ENCODE data around the gene DTNBP1.
"Not testable (repeated sequence)": the region's sequence is repeated elsewhere in the genome, so short reads cannot be mapped to it uniquely, and the experiment has no call there.

The DTNBP1 gene

GRCh38 chr6:15662326-15663129 lies at the start of gene DTNBP1:
Gene DTNBP1, minus strand, starts transcription at chr6:15663028. Its CDS starts 159 bp downstream, at chr6:15662869.
- DNase-seq = peak; percentile 83

GRCh38 chr6:15709651-15710269 lies 46.9 kb upstream of the DTNBP1 start:
- no peak for DNase-seq

GRCh38 chr6:15708231-15708630 lies 45.4 kb upstream of the DTNBP1 start:
- no peak for DNase-seq

- DNase-seq = no peak
Observed at GRCh38 chr6:15705981-15706380, 43.2 kb upstream of the DTNBP1 start.

GRCh38 chr6:15698471-15698870 lies 35.6 kb upstream of the DTNBP1 start:
- DNase-seq = peak; percentile 82

GRCh38 chr6:15697895-15698294 lies 35.1 kb upstream of the DTNBP1 start:
- no peak for DNase-seq

GRCh38 chr6:15691250-15691869 lies 28.5 kb upstream of the DTNBP1 start:
- peak; percentile 95 for DNase-seq

GRCh38 chr6:15690510-15690909 lies 27.7 kb upstream of the DTNBP1 start:
- no peak for DNase-seq

GRCh38 chr6:15689586-15690482 lies 27.0 kb upstream of the DTNBP1 start:
- DNase-seq = no peak

- DNase-seq = no peak
Observed at GRCh38 chr6:15685619-15686018, 22.8 kb upstream of the DTNBP1 start.

- peak; percentile 27 for DNase-seq
Observed at GRCh38 chr6:15682965-15683822, 20.4 kb upstream of the DTNBP1 start.

- DNase-seq = no peak
Observed at GRCh38 chr6:15681946-15682345, 19.1 kb upstream of the DTNBP1 start.

GRCh38 chr6:15678514-15678913 lies 15.7 kb upstream of the DTNBP1 start:
- no peak for DNase-seq

- no peak for DNase-seq
Observed at GRCh38 chr6:15677822-15678221, 15.0 kb upstream of the DTNBP1 start.

GRCh38 chr6:15675536-15676220 lies 12.8 kb upstream of the DTNBP1 start:
- no peak for DNase-seq

GRCh38 chr6:15674690-15675386 lies 12.0 kb upstream of the DTNBP1 start:
- DNase-seq = no peak

- DNase-seq = no peak
Observed at GRCh38 chr6:15673666-15674065, 10.8 kb upstream of the DTNBP1 start.

- DNase-seq = no peak
Observed at GRCh38 chr6:15672818-15673217, 10.0 kb upstream of the DTNBP1 start.

GRCh38 chr6:15672291-15672690 lies 9.5 kb upstream of the DTNBP1 start:
- peak; percentile 66 for DNase-seq

- DNase-seq = no peak
Observed at GRCh38 chr6:15668918-15669317, 6.1 kb upstream of the DTNBP1 start.

GRCh38 chr6:15666896-15667295 lies 4.1 kb upstream of the DTNBP1 start:
- not testable (repeated sequence) for DNase-seq
